B cell (primary cell): ENCODE results near the gene TEKT4. TPM values are rescaled to one million over a fixed set of nuclear protein-coding genes. Genes with fewer than 3 reads are reported as not detected.

Experiments
- ATAC-seq: fragments of 200-7000 bp; cut with Tn5 transposase; one replicate; pipeline ENCODE4 v1.10.0; 2021; ENCODE audit warnings: low read depth, mild to moderate bottlenecking, moderate number of reproducible peaks, moderate library complexity
- CTCF ChIA-PET: fragments of 350-600 bp; sonication (Branson Sonifier 250); formaldehyde crosslinking; loops from one replicate; lab custom pipeline; 2021; ENCODE audit warnings: antibody characterized with exemption, inconsistent platforms; lab: Charles Lee
- POLR2A ChIA-PET: fragments of 350-600 bp; sonication (Branson Sonifier 250); formaldehyde crosslinking; loops from one replicate; lab custom pipeline; 2021; ENCODE audit warnings: antibody characterized with exemption; lab: Charles Lee
- DNase-seq: peaks from one replicate; pipeline ENCODE4 v3.0.0; 2013
- H2AFZ ChIP-seq: 2 replicates; pipeline ENCODE4 v1.6.1; 2012; ENCODE audit warnings: mild to moderate bottlenecking, low read depth, low read length; ENCODE audit not compliant: insufficient read depth, poor library complexity, severe bottlenecking
- H3K27ac ChIP-seq, 2 donors: 1 replicate in 1 of 2; 2 replicates in 1 of 2; pipeline ENCODE4 v1.5.1; 2012 to 2013; ENCODE audit warnings: low read length in 2 of 2, mild to moderate bottlenecking in 2 of 2, moderate library complexity in 1 of 2
- H3K27me3 ChIP-seq, 4 experiments: fragments of 200-600 bp in 1 of 4; sonication (generic) in 1 of 4; replicated peaks in 1 of 4; 1 replicate in 2 of 4; 2 replicates in 2 of 4; pipeline versions ENCODE4 v1.6.1 to v1.7.0; 2013 to 2016; ENCODE audit warnings: low read length in 3 of 4, mild to moderate bottlenecking in 2 of 4, mixed read lengths in 1 of 4, moderate library complexity in 1 of 4; ENCODE audit not compliant: insufficient read depth in 4 of 4, control insufficient read depth in 3 of 4; ENCODE audit errors: control extremely low read depth in 1 of 4
- H3K36me3 ChIP-seq, 2 experiments: replicated peaks in 1 of 2; 1 replicate in 1 of 2; 2 replicates in 1 of 2; pipeline versions ENCODE4 v1.6.1 to v1.7.1; 2013; ENCODE audit warnings: low read length in 1 of 2; ENCODE audit not compliant: insufficient read depth in 2 of 2, control insufficient read depth in 1 of 2; ENCODE audit errors: control extremely low read depth in 1 of 2, extremely low read depth in 1 of 2
- H3K4me1 ChIP-seq, 2 donors: fragments of 200-600 bp in 1 of 2; sonication (generic) in 1 of 2; 1 replicate in 1 of 2; 2 replicates in 1 of 2; pipeline versions ENCODE4 v1.5.1 to v1.6.1; 2013 to 2017; ENCODE audit warnings: low read length in 2 of 2; ENCODE audit not compliant: control insufficient read depth in 2 of 2, insufficient read depth in 2 of 2
- H3K4me2 ChIP-seq: replicated peaks from 2 replicates; pipeline ENCODE3; 2012; ENCODE audit warnings: mild to moderate bottlenecking, low read depth, low read length; ENCODE audit not compliant: poor library complexity, severe bottlenecking
- H3K4me3 ChIP-seq, 5 experiments: fragments of 200-600 bp in 1 of 5; sonication (generic) in 1 of 5; 1 replicate in 3 of 5; 2 replicates in 2 of 5; pipeline versions ENCODE4 v1.5.1 to v1.7.0; 2011 to 2016; ENCODE audit warnings: low read length in 4 of 5, mild to moderate bottlenecking in 4 of 5, low read depth in 2 of 5, control low read depth in 1 of 5, moderate library complexity in 1 of 5; ENCODE audit not compliant: insufficient read depth in 1 of 5; ENCODE audit errors: control extremely low read depth in 1 of 5, extremely low read depth in 1 of 5
- H3K79me2 ChIP-seq: fragments of 200-600 bp; sonication (generic); one replicate; pipeline ENCODE4 v1.6.0; 2016; ENCODE audit warnings: low read length; ENCODE audit not compliant: control insufficient read depth, insufficient read depth
- H3K9ac ChIP-seq: fragments of 200-600 bp; sonication (generic); 2 replicates; pipeline ENCODE4 v1.6.1; 2017; ENCODE audit warnings: mild to moderate bottlenecking, low read length, moderate library complexity
- H3K9me3 ChIP-seq, 3 donors: one replicate each; pipeline versions ENCODE4 v1.6.1 to v1.7.1; 2013; ENCODE audit warnings: low read length in 2 of 3; ENCODE audit not compliant: control insufficient read depth in 2 of 3, insufficient read depth in 1 of 3; ENCODE audit errors: control extremely low read depth in 1 of 3
- H4K20me1 ChIP-seq: 2 replicates; pipeline ENCODE4 v1.6.0; 2012; ENCODE audit warnings: mild to moderate bottlenecking, low read length; ENCODE audit not compliant: insufficient read depth, control insufficient read depth, poor library complexity, severe bottlenecking
- H3K27ac Mint-ChIP-seq: one replicate; pipeline ENCODE4 v1.8.0; 2021; ENCODE audit warnings: mixed read lengths
- H3K27me3 Mint-ChIP-seq: one replicate; pipeline ENCODE4 v1.8.0; 2021; ENCODE audit warnings: mixed read lengths
- H3K4me1 Mint-ChIP-seq: one replicate; pipeline ENCODE4 v1.8.0; 2021; ENCODE audit warnings: mixed read lengths
- H3K4me3 Mint-ChIP-seq: one replicate; pipeline ENCODE4 v1.8.0; 2021; ENCODE audit warnings: mixed read lengths
- H3K9me3 Mint-ChIP-seq: one replicate; pipeline ENCODE4 v1.8.0; 2022; ENCODE audit warnings: mixed read lengths; ENCODE audit not compliant: insufficient read depth
- CTCF ChIP-seq: fragments of 200-600 bp; IDR thresholded peaks from one replicate; pipeline ENCODE4 v1.8.0; 2022; ENCODE audit warnings: antibody characterized with exemption, mild to moderate bottlenecking
- EZH2 ChIP-seq: IDR thresholded peaks from 2 replicates; pipeline ENCODE4 v1.6.1; 2012; ENCODE audit warnings: borderline replicate concordance, low read depth, mild to moderate bottlenecking, moderate library complexity, low read length; ENCODE audit not compliant: insufficient read depth, poor library complexity, severe bottlenecking
- WGBS: methylation state at CpG from one replicate; pipeline ENCODE4 v1.1.5; 2013; ENCODE audit warnings: missing lambda C conversion rate; ENCODE audit not compliant: insufficient coverage; 5-methylcytosine and 5-hydroxymethylcytosine counted together
- intact Hi-C: fragments of 100-400 bp; cut with micrococcal nuclease; formaldehyde crosslinking; loops from one replicate; pipeline ENCODE4 v1.10.0; 2022
- polyA plus RNA-seq: library from polyadenylated mRNA; depleted of rRNA; stranded (reverse); fragments of >200 nt; gene quantifications from 2 replicates; pipeline ENCODE4 v1.2.3, GENCODE V29; 2012
- total RNA-seq, 2 donors: library from RNA; stranded (reverse); fragments of 120-200 nt in 1 of 2; gene quantifications; 1 replicate in 1 of 2; 2 replicates in 1 of 2; pipeline versions ENCODE4 v1.2.3 to v1.2.4, GENCODE V29; 2013 to 2022

Gene TEKT4
- total and polyA plus RNA-seq, 2 donors (not counting 1 experiment from before 2014, with no cell fraction given), result not detected

DNA sequence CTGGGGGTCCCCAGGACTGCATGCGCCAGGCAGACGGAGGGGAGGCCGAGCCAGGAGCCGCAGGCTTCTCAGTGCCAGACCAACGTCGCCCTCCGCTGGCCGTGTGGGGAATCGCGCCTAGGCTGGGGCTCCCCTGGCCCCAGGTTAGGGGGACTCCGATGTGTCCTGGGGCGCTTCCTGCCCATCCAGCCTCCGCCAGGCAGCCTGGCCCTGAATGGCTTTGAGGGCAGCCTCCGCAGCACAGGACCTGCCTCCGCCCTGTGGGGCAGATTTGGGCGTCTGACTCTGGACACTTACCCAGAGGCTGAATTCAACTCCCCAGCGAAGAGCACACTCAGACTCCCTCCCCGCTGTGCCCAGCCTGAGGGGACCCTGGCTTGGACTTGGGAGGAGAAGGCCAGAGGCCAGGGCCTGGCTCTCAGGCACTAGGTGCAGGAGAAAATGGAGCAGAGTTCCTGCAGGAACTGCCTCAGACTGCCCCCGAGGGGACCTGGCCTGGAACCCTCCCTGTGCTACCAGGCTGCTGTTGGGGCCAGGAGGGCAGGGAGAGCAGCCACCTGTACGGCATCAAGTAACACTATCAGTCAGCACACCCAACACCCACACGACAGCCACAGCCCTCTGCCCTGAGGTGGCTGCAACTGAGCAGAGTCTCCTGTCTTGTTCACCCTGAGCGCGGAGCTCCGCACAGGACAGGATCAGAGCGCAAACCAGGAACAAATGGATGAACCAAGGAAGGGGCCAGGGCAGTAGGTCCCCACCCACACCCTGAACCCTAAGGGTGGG lies 597 bp upstream of the TEKT4 start:
- H3K27ac Mint-ChIP-seq, result no peak overlapping the region
- no peaks in the 10 kb centered on the region for H3K9me3 Mint-ChIP-seq
- Histone ChIP-seq H2AFZ (no peak overlapping the region), H3K4me2 (no peak overlapping the region), H3K9me3 (peaks cover 0 to 16% (median 0%) of the 10 kb centered on the region in 3 donors), H3K4me1 (no peaks in the 10 kb centered on the region), H4K20me1 (no peaks in the 10 kb centered on the region), H3K27me3 (peaks cover 0 to 2% (median 0%) of the 10 kb centered on the region in 4 experiments), H3K27ac (no peak overlapping the region), H3K4me3 (no peak overlapping the region), H3K36me3 (no peaks in the 10 kb centered on the region), H3K9ac (no peak overlapping the region), H3K79me2 (no peaks in the 10 kb centered on the region)
- no peak overlapping the region for H3K4me3 Mint-ChIP-seq
- TF ChIP-seq CTCF (no peak), EZH2 (no peak)
- 36% methylated on average over 25 of the region's 25 CpGs for WGBS
- DNase-seq, result no peak
- intact Hi-C loops, result no loop called here
- no peak for ATAC-seq
- no peaks in the 10 kb centered on the region for H3K4me1 Mint-ChIP-seq
- POLR2A ChIA-PET, result no interaction called here
- CTCF ChIA-PET, result no interaction called here
- H3K27me3 Mint-ChIP-seq, result peaks cover 4% of the 10 kb centered on the region

DNA sequence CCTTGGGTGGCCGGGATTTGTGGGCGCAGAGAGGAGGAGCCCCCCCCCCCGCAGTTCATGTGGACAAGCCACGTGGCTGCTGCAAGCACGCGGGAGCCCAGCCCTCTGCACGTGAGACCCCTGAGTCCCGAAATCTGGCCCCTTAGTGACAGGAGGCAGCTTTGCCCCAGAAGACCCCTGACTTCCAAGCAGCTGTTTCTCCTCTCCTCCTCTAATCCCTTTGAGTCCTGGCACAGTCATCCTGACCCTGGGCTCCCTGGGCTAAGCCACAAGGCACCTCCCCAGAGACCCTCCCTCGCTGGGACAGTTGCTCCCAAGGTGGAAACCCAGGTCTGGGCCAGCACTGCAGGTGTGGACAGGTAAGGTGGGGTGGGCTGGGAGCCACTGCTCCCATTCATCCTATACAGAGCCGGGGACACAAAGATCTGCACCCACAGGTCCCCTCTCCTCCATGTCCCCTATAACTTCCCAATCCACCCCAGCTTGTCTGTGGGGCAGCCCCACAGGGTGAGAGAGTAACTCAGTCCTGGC lies 923 bp downstream of the TEKT4 start:
- TF ChIP-seq CTCF (no peak), EZH2 (no peak)
- H3K27ac ChIP-seq, result no peak overlapping the region
- 86% methylated on average over 5 of the region's 10 CpGs for WGBS
- no peaks in the 10 kb centered on the region for H3K4me1 Mint-ChIP-seq
- H4K20me1 ChIP-seq, result no peaks in the 10 kb centered on the region
- H3K36me3 ChIP-seq, result no peaks in the 10 kb centered on the region
- intact Hi-C loops, result no loop called here
- H3K27me3 ChIP-seq, result peaks cover 0 to 2% (median 0%) of the 10 kb centered on the region in 4 experiments
- ChIA-PET CTCF (no interaction called here), POLR2A (no interaction called here)
- H3K27ac Mint-ChIP-seq, result no peak overlapping the region
- no peak for DNase-seq
- H3K4me3 Mint-ChIP-seq, result no peak overlapping the region
- H2AFZ ChIP-seq, result no peak overlapping the region
- ATAC-seq, result no peak
- no peaks in the 10 kb centered on the region for H3K79me2 ChIP-seq
- no peaks in the 10 kb centered on the region for H3K4me1 ChIP-seq
- peaks cover 0 to 22% (median 0%) of the 10 kb centered on the region in 3 donors for H3K9me3 ChIP-seq
- H3K27me3 Mint-ChIP-seq, result peaks cover 4% of the 10 kb centered on the region
- H3K4me2 ChIP-seq, result no peak overlapping the region
- no peak overlapping the region for H3K4me3 ChIP-seq
- no peak overlapping the region for H3K9ac ChIP-seq
- H3K9me3 Mint-ChIP-seq, result no peaks in the 10 kb centered on the region
